Measurements from ENCODE around the gene CDKAL1.

The CDKAL1 gene

DNA sequence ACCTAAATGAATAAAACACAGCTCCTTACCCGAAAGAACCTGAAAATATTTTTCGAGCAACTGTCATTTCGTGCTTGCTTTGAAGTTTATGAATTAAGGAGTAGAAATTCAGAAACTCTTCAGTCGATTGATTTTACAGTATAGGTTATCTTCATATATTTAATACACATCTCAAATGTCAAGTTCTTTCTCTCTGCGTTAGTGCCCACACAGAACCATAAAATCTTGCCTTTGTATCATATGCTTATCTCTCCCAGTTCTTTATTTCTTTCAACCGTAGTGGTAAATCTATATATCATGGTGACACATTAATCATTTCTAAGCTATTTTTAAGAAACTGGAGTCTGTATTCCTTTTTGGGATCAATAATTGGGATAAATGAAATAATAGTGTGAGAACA is 397.5 kb downstream of the CDKAL1 start:
- no peak for DNase-seq (ENCODE audit: low read depth)
- H3K4me3 ChIP-seq (ENCODE audit: low read length) = no peak overlapping the region
- TF ChIP-seq, protein P1, sequence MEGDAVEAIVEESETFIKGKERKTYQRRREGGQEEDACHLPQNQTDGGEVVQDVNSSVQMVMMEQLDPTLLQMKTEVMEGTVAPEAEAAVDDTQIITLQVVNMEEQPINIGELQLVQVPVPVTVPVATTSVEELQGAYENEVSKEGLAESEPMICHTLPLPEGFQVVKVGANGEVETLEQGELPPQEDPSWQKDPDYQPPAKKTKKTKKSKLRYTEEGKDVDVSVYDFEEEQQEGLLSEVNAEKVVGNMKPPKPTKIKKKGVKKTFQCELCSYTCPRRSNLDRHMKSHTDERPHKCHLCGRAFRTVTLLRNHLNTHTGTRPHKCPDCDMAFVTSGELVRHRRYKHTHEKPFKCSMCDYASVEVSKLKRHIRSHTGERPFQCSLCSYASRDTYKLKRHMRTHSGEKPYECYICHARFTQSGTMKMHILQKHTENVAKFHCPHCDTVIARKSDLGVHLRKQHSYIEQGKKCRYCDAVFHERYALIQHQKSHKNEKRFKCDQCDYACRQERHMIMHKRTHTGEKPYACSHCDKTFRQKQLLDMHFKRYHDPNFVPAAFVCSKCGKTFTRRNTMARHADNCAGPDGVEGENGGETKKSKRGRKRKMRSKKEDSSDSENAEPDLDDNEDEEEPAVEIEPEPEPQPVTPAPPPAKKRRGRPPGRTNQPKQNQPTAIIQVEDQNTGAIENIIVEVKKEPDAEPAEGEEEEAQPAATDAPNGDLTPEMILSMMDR (conservative IDR thresholded peaks at IDR 0.05; ENCODE audit: low read depth, low read length) = no peak

GRCh38 chr6:20932284-20932683 is 398.0 kb downstream of the CDKAL1 start:
- DNase-seq (ENCODE audit: low read depth) = no peak
- H3K4me3 ChIP-seq (ENCODE audit: low read length) = no peak overlapping the region
- TF ChIP-seq, protein P1 (conservative IDR thresholded peaks at IDR 0.05; ENCODE audit: low read depth, low read length) = no peak

DNA sequence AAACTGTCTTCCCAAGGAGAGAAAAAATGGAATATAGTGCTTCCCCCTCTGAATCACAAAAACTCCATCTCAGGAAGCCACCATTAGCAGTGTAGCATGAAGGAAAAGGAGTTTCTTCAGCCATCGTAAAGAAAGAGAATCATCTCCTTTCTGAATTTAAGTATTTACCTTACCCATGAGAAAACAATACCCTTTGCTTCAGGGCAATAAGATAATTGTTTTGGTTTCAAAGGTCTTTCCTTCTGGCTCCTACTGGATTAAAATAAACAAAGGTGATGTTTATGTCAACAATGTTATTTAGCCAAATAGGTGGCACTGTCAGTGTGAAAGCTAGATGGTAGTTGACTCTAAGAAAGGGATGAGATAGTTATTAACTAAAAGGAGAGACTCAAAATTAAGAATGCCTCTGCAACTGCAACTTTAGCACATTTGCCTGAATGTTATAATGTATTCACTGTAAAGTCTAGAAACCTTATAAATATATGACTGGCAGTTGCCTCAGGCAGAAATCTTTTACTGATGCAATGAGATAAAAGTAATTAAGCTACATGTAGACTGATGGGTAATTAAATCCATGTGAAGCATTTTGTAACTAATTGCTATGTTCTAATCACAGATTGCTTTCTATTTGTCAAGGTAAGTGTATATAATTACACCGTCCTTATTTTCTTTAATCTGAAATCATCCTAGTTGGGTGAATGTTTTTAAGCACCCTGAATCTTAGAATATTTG is 399.0 kb downstream of the CDKAL1 start:
- TF ChIP-seq, protein P1 (conservative IDR thresholded peaks at IDR 0.05; ENCODE audit: low read depth, low read length) = no peak
- no peak overlapping the region for H3K4me3 ChIP-seq (ENCODE audit: low read length)
- DNase-seq (ENCODE audit: low read depth) = no peak

- TF ChIP-seq, protein P1 (conservative IDR thresholded peaks at IDR 0.05; ENCODE audit: low read depth, low read length) = no peak
- DNase-seq (ENCODE audit: low read depth) = no peak
- H3K4me3 ChIP-seq (ENCODE audit: low read length) = no peak overlapping the region
Measured at GRCh38 chr6:20936949-20937348, 402.7 kb downstream of the CDKAL1 start.

DNA sequence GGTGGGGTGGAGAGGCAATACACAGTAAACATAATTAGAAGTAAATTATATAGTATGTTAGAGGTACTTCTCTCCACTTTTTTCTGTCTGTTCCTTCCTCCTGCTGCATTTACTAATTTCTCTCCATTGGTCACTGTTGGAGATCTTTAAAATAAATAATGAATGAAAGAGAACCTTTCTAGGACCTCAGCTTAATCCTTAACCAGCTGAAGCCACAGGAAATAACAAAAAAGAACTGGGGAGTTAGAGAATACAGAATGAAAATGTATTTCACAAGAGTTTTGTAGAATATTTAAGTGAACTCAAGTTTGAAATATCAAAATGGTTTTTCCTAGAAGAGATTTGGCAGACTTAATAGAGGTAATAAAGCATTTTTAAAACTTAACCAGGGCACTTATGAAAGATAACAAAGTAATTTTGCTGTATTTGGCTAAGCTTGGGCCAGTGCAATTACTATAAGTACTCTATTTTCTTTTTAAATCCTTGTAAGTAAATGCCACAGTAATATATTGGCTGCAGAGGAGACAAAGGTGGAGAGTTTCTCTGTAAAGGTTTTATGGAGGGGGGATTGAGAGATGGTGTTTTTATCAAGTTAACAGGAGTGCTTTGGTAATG is 405.0 kb downstream of the CDKAL1 start:
- no peak for DNase-seq (ENCODE audit: low read depth)
- TF ChIP-seq, protein P1 (conservative IDR thresholded peaks at IDR 0.05; ENCODE audit: low read depth, low read length) = no peak

GRCh38 chr6:20943040-20943627 is 408.9 kb downstream of the CDKAL1 start:
- no peak overlapping the region for H3K4me3 ChIP-seq (ENCODE audit: low read length)
- TF ChIP-seq, protein P1 (conservative IDR thresholded peaks at IDR 0.05; ENCODE audit: low read depth, low read length) = no peak
- DNase-seq (ENCODE audit: low read depth) = no peak

More for the DNA sequence above, 405.0 kb downstream of the CDKAL1 start:
- no peak overlapping the region for H3K4me3 ChIP-seq (ENCODE audit: low read length)
